ENCODE results near the gene ARHGAP15.

Gene ARHGAP15

GRCh38 chr2:143732076-143732475 is 602.9 kb downstream of the ARHGAP15 start:
- H3K27ac ChIP-seq: no peak overlapping the region
- TF ChIP-seq, protein P1, sequence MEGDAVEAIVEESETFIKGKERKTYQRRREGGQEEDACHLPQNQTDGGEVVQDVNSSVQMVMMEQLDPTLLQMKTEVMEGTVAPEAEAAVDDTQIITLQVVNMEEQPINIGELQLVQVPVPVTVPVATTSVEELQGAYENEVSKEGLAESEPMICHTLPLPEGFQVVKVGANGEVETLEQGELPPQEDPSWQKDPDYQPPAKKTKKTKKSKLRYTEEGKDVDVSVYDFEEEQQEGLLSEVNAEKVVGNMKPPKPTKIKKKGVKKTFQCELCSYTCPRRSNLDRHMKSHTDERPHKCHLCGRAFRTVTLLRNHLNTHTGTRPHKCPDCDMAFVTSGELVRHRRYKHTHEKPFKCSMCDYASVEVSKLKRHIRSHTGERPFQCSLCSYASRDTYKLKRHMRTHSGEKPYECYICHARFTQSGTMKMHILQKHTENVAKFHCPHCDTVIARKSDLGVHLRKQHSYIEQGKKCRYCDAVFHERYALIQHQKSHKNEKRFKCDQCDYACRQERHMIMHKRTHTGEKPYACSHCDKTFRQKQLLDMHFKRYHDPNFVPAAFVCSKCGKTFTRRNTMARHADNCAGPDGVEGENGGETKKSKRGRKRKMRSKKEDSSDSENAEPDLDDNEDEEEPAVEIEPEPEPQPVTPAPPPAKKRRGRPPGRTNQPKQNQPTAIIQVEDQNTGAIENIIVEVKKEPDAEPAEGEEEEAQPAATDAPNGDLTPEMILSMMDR (conservative IDR thresholded peaks at IDR 0.05): no peak

GRCh38 chr2:143732871-143733270 is 603.7 kb downstream of the ARHGAP15 start:
- H3K27ac ChIP-seq: no peak overlapping the region
- TF ChIP-seq, protein P1 (conservative IDR thresholded peaks at IDR 0.05): no peak

DNA sequence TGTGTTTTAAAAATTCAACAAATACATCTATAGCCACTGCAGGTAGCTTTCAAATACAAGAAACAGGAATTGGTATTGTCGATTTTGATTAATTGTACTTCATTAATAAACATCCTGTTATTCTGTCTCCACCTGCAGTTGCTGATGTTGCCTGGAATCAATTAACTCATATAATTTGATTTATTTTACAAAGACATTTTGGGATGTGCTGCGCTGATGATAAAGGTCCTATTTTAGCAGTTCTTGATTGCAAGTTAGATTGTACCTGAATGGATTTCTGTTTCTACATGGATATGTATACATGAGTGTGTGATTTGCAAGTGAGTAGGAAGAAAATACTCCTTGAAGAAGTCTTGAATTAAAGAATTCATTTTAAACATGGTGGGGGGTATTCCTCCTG is 605.3 kb downstream of the ARHGAP15 start:
- TF ChIP-seq, protein P1 (conservative IDR thresholded peaks at IDR 0.05): no peak
- no peak overlapping the region for H3K27ac ChIP-seq

GRCh38 chr2:143736904-143737303 is 607.7 kb downstream of the ARHGAP15 start:
- TF ChIP-seq, protein P1 (conservative IDR thresholded peaks at IDR 0.05): no peak

GRCh38 chr2:143740431-143740830 is 611.2 kb downstream of the ARHGAP15 start:
- TF ChIP-seq, protein P1 (conservative IDR thresholded peaks at IDR 0.05): no peak
- H3K27ac ChIP-seq: no peak overlapping the region

More at GRCh38 chr2:143736904-143737303, 607.7 kb downstream of the ARHGAP15 start:
- H3K27ac ChIP-seq: no peak overlapping the region

GRCh38 chr2:143741205-143741604 is 612.0 kb downstream of the ARHGAP15 start:
- H3K27ac ChIP-seq: no peak overlapping the region
- TF ChIP-seq, protein P1 (conservative IDR thresholded peaks at IDR 0.05): no peak

GRCh38 chr2:143742581-143742980 is 613.4 kb downstream of the ARHGAP15 start:
- H3K27ac ChIP-seq: no peak overlapping the region
- TF ChIP-seq, protein P1 (conservative IDR thresholded peaks at IDR 0.05): no peak
